Stimulated activated CD8-positive, alpha-beta memory T cell treated with anti-CD3 and anti-CD28 coated beads, Interleukin-4, amount 100 ng/mL, for 24 hours (primary cell): ENCODE measurements around the gene COL6A3.

Experiments used
- DNase-seq: peaks from one replicate; pipeline ENCODE4 v3.0.0-alpha.2; 2020; ENCODE audit warnings: low read depth

Gene COL6A3

DNA sequence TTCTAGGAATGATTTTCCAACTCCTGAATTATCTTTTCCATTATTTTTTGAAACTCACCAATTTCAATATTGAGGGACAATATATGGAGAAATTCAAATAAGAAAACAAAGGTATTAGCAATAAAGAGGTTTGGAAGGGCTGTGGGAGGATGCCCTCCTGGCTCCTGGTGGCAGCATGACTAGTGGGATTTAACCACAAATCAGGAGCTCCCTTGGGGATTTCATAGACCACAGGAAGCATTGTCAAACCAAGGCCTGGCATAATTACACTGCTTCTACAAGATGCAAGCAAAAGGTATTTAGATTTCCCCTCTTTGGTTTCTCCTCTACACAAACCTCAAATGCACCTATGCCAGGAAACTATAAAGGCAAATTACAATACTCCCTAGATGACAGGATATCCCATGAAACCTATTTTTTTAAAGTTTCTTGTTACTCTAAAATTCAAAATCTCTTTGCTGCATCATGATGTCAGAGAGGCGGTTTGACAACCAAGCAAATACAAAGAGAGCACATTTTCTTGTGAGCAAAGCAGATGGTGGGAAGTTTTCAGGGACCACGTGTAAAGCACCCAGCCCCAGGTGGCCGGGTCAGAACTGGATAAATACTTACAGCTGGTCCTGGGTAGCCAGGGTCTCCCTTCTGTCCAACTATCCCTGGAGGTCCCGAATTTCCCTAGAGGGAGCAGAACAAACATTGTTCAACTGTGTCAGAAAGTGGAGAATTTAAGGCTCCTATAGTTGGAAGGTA is 67.9 kb downstream of the COL6A3 start:
- no peak for DNase-seq

DNA sequence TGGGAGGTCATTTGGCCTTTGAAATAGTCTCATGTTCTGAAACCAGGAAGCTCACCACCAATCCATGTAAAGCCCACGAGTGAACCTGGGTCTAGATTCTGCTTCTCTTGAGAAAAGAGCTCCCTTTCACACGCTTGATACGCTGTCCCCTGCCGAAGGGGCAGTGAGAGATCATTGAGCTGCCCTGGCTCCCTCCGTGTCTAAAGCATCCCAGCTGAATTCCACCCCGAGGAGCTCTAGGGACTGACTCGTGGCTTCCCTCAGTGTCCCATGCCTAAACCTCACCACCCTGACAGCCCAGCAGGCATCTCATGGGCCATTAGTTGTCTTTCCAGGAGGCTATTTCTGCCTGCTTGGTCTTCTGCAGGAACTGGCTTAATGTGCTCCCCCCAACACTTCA is 68.6 kb downstream of the COL6A3 start:
- no peak for DNase-seq

DNA sequence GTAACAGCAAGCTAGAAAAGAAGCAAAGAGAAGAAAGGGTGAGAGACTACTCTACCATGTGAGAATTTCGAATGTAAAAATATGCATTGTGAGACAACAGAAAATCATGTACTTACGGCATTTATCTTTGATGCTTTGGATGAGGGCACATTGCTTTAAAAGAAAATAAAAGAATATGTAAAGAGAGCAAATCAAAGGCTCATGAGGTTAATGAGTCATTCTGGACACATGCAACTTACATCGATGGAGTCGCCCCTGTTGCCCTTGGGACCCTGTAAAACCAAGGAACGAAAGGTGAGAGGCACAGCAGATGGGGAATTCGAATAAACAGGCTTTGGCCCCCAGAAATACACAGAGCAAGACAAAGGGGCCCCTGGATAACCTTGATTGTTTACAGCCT is 69.0 kb downstream of the COL6A3 start:
- DNase-seq, result no peak

DNA sequence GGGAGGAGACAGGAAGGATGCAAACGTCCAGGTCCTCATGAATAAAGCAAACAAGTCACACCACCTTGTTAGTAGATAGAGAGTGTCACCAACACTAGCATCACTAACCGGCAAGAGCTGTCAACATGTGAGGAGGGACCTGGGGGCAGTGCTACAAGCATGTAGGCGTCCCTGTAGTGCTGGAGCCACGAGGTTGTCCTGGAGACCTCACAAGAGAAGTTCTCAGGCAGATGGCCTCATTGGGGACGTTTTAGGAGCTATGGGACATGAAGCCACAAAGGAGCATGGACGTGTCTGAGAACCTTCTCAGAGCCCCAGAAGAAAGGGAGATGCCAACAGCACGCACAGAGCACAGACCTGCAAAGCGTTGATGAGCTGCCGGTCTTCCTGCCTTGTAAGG is 70.0 kb downstream of the COL6A3 start:
- DNase-seq, result no peak

DNA sequence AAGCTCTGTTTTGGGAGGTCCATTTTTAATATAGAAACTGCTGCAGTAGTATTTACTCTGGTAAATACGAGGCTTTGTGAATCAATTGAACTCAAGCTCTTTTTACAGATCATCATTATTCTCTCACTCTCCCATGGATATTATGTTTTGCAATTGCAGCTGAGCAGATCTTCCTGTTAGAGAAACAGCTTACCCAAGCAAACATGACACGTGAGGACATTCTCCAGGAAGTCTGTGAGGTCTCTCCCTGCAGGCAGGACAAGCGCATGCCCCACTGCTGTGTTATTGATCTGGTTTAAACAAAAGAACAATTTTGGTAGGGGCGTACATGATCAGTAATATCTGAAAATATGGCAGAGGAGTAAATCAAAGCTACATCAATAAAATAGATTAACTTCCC is 72.1 kb downstream of the COL6A3 start:
- no peak for DNase-seq

DNA sequence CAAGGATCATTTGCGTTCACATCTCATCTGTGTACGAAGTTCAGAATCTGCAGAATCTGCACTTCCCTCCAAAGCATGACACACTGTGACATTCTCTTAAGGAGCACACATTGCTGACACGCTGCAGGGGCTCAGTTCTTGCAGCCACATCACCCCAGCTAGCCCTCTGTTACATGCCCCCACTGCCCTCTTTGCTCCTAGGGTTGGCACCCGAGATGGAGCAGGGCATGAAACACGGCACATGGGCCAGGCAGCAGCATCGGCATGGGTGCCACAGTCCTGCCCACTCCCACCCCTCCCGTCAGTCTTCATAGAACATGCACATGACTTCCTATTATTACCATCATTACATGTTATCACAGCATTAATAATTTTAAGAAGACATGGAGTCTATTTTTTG is 76.4 kb downstream of the COL6A3 start:
- no peak for DNase-seq

DNA sequence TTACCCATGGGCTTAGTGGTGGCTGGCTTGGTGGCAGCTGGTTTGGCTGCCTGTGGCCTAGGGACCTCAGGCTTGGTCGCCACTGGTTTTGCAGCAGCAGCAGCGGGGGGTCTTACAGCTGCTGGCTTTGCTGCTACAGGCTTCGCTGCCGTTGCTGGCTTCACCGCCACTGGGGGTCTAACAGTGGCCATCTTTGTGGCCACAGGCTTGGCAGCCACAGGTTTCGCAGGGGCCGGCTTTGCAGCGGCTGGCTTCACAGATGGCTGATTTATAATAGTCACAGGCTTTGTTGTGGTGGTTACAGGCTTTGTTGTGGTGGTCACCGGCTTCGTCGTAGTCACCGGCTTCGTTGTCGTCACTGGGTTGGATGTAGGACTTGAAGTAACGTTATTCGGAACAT is 77.8 kb downstream of the COL6A3 start:
- no peak for DNase-seq

DNA sequence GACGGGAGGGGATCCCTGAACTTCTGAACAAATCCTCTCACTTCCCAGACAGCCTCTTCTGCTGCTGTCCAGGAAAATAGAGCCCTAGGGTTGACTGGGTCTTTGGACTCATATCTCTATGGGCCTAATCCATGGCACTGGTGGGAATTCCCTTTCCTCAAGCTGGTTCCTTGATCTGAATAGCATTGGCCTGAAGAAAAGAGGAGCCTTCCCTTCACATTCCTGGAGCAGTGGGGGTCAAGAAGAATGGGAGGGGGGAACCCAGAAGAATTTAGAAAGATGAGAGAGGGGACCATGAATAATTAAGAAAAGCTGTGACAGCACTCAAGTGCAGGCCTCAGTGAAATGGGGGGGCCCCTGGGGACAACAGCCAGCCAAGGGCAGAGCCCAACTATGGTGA is 80.2 kb downstream of the COL6A3 start:
- DNase-seq, result no peak

DNA sequence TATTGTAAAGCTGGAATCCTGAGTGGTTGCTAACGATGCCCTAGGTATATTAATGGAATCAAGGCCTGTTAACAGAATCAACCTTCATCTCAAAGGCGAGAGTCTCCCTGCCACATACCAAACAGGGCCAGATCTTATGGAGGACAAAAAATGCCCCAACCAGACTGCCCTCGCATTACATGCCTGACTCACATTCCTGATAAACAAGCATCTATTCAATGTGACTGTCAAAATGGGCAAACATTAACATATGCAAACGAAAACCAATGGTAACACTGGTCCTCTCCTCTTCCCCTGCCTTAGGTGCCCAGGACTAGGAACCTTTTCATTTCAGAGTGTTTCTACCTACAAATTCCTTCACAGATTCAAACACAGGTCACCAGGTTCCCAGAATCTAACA is 83.4 kb downstream of the COL6A3 start:
- no peak for DNase-seq

DNA sequence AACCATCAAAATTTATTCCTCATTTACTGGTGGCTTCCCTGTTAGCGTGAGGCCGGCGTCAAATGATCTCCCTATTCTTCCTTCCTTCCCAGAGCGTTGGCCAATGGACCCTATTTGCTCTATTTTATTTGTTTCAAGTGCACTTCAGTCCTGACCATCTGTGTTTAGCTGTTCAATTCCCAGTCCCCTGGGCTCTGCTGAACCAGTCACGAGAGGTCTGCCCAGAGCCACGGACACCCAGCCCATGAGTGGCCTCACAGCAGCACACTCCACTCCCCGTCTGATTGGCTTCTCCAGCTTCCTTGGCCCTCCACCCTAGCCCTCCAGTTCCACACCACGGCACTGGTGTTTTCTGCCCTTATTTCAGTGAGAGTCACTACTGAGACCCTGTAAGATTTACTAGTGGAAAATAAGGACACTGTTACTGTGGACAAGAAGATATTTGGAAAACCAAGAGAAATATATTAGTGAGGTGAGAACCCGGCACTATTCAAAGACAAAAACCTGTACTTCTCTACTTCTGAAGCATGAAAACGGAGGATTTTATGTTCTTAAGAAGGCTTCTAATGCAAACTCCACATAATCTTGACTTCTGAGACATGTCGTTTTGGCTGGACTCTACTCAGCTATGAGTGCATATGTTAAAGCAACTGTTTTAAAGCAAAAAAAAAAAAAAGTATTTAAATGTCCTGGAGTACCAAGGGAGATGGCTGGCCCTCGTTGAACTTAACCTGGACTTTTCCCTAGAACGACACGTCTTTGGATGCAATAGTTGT is 86.6 kb downstream of the COL6A3 start:
- DNase-seq, result no peak

DNA sequence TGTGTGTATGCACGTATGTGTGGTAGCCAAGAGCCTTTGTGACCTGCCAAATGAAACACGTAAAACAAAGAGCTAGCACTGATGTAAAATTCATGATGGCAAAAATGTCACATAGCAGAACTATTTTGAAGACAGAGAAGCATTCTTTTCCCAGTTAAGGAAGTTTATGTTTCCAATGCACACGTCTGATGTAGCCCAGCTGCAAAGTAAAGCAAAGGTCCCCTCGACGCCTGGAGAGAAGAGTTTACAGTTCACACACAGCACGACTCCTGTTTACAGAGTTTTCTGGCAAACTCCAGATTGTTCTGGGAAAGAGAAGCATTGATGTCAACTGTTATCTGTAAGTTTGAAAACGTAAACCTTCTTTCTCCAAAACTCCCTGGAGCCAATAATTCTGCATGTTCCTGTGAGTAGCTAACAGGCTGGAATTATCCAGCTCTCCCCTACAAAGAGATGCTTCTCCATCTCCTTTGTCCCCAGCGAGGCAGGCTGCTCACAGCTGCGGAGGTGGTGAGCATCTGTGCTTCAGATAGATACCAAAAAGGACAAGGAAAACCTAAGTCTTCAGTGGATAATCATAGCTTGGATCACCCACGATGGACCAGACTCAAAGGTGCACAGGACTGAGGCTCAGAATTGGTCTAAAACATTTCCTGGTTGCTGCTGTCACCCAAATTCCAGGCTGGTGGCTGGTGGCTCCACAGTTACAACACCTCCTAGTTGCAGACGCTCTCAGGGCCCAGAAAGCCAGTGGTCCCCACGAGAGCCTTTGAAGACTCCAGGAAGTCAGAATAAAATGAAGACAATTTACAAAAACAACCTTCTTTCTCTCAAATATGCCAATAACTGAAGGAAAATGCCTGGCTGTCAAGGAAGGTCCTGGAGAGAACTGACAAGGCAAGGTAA is 87.4 kb downstream of the COL6A3 start:
- no peak for DNase-seq

DNA sequence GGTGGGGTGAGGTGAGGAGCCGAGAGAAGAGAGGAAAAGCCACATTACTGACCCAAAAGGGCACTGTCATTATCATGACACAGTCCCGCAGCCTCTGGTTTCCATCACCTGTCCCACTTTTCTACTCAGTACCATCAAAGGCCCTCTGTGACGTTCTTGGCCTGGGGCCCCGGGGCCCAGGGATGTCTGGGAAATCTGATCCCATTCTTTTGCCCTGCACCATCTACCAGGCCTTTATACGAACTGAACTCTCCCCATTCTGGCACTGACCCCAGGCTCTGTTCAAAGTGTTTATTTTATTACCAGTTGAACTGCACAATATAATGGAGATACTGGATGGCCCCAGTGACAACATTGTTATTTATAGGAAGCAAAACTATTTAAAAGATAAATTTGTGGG is 89.1 kb downstream of the COL6A3 start:
- no peak for DNase-seq

DNA sequence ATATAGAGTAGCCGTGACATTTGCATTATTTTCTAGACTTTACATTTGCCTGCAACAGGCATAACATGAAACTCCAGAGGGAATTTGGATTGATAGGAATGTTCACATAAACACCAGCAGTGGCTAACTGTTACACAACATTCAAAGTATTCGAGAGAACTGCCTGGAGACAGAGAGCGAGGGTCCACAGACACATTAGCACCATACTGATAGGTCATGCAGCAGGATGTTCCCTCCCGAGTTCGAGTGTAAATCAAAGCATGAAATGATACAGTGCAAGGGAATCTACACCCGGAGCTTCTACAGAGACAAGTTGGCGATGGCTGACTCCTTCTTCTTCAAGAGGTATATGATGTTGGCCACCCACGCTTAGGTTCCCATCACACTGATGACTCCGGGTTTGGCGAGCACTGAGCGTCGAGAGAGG is 89.5 kb downstream of the COL6A3 start:
- DNase-seq, result no peak

DNA sequence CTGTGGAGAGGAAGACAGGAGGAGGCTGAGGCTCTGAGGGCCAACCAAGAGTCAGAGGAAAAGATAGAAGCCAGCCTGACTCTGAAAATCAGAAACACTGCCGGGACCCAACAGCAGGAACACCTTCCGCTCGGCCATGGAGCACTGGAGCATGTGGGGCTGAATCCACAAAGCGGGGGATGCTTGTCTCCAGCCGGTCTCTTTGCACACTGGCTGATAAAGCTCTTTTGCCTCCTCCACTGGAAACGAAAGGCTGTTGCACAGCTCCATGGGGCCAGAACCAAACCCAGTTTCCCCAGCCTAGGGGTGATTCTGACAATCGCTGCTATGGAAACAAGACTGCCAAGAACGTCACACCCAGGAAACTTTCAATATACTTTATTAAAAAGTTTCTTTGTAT is 90.3 kb downstream of the COL6A3 start:
- DNase-seq, result no peak

DNA sequence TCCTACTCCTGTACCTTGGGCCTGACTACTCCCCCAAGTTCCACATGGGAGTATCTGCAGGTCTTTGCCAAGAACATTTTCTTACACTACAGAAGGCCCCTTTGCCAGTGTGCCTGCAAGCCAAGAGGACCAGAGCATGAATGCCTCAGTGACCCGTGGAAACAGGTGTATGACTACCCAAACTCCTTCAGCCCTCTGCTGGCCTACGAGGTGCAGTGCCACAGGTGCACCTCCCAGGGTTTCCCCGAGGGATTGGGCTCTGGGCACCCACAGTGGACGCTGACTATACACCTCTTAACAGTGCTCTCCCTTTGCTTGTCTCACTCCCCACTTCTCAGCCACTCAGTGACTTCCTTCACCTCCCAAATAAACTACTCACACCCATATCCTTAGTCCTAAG is 91.4 kb downstream of the COL6A3 start:
- DNase-seq, result peak; percentile 3

DNA sequence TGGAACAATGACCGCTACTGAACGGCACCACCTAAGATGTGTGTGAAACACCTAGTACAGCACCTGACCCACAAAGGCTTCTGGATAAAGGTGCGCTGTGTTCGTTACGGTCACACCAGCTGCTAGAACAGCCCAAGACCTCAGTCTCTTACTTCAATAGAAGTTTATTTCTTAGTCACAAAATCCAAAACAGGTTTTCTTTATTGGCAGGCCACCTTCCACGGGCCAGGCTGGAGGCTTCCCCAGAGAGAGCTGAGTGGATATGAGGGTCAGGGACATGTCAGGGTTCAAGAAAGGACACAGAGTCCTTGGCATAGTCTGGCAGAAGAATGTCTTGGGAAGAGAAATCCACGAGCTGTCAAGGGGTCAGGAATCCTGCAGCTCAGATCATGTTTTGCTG is 92.2 kb downstream of the COL6A3 start:
- no peak for DNase-seq

DNA sequence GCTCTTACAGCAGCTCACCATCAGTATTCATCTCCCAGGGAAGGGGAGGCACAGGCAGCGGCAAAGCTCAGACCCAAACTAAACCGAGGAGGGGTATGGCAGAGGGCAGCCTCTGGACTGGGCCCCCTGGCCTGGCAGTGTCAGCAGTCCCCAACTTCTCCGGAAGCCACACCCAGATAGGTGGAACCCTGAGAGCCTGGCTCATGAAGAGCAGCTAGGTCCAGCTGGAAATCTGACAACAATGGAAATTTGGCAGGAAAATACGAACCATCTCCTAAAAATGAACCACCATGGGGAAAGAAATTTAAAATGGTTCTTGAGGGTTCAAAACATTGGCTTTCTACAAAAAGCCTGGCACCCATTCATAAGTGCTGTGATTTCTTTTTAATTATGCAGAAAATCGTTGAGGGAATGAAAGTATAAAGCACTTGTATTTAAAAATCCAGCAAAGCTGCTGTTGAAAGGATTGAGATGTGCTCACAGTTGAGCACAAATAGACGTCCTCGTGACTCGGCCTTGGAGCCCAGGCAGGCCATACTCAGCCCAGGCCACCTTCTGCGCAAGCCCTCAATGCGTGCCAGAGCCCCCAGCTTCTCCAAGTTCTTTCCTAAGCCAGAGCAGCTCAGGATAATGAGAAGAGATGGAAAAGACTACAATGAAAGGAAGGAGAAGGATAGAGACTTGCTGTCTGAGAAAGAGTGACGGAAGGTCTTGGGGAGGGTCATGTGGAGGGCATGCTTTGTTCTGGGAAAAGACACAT is 93.0 kb downstream of the COL6A3 start:
- no peak for DNase-seq

DNA sequence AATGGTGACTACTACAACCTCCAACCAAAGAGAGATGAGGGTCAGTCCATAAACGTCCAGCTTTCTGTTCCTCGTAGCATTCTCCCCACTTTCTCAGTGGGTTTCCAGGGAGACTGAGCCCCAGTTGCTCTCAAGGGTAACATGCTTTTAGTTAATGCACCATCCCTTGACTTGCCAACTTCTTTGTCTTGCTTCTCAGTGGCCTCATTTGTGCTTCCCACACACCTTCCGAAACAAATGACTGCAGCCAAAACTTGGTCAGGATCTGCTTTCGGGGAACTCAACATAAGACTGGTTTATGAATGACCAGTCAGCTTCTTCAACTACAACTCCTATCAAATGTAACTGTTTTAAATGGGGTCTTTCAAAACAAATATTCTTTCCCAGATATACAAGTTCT is 94.1 kb downstream of the COL6A3 start:
- DNase-seq, result no peak

DNA sequence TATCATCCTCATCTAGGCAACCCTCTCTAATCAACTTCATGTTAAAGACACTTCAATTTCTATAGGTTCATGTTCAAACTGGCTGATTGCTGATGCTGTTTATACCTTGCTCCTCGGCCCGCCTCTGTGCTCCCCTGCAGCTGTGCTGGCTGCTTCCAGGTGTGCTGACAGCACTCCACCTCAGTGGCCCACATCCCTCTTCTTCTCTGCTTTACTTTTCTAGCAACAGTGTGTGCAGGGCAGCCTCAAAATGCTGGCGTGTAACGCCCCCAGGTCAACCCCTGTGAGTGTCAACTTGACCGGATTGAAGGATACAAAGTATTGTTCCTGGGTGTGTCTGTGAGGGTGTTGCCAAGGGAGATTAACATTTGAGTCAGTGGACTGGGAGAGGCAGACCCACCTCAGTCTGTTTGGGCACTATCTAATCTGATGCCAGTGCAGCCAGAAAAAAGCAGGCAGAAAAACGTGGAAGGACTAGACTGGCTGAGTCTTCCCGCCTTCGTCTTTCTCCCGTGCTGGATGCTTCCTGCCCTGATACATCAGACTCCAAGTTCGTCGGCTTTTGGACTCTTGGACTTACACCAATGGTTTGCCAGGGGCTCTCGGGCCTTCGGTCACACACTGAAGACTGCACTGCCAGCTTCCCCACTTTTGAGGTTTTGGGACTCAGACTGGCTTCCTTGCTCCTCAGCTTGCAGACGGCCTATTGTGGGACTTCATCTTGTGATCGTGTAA is 94.7 kb downstream of the COL6A3 start:
- no peak for DNase-seq

DNA sequence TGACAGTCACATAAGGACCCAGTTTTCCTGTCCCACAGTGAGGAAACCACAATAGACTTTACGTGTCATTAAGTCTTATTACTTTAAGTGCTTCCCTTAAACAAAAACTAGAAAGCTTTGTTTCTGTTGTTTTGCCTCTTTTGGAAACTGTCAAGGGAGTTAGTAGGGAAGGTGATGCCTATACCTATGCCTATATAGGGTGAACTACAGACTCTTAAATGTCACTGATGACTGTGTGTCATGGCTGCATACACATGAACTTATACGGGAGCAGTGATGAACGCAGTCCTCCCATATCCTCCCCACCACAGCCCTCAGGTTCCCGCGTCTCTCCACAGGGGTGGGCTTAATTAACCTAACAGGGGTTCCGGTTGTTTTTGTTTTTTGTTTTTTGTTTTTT is 97.6 kb downstream of the COL6A3 start:
- DNase-seq, result no peak

DNA sequence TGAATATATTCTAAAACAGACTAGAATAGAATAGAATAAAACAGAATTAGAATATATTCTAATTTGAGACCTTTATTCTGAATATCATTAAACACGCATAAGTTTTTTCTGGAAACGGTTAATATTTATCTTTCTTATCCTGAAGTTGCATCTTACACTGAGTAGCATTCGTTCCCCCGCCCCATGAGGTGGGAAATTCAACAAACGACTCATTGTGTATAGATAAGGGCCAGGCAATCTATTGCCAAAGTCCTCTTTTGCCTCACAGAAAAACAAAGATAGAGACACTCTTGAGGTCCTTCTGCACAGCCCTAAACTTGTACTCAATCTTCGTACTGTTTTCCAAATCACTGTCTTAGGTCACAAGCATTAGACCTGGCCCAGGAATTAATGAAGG is 98.1 kb downstream of the COL6A3 start:
- DNase-seq, result no peak
